Muscle layer of colon (tissue), 2 donors: ENCODE results near the gene LEMD3.
A peak's percentile ranks its signal among the peaks of the same experiment; 100 is the strongest.

Experiments
- H3K27ac ChIP-seq: one replicate; pipeline ENCODE4 v1.7.0; 2013; ENCODE audit warnings: low read depth, mild to moderate bottlenecking, low read length, moderate library complexity
- H3K27me3 ChIP-seq, 2 donors: one replicate each; pipeline ENCODE4 v1.7.0; 2013; ENCODE audit warnings: low read length in 2 of 2, mild to moderate bottlenecking in 2 of 2; ENCODE audit not compliant: insufficient read depth in 2 of 2, control insufficient read depth in 1 of 2
- H3K36me3 ChIP-seq: one replicate; pipeline ENCODE4 v1.7.0; 2013; ENCODE audit warnings: mild to moderate bottlenecking, low read length; ENCODE audit not compliant: insufficient read depth
- H3K4me1 ChIP-seq: one replicate; pipeline ENCODE4 v1.7.0; 2013; ENCODE audit warnings: mild to moderate bottlenecking, low read length; ENCODE audit not compliant: insufficient read depth
- H3K4me3 ChIP-seq, 2 donors: one replicate each; pipeline ENCODE4 v1.7.0; 2013; ENCODE audit warnings: low read length in 2 of 2, low read depth in 1 of 2, mild to moderate bottlenecking in 1 of 2, moderate library complexity in 1 of 2
- H3K9ac ChIP-seq: one replicate; pipeline ENCODE4 v1.7.0; 2013; ENCODE audit warnings: low read length
- H3K9me3 ChIP-seq: one replicate; pipeline ENCODE4 v1.7.0; 2013; ENCODE audit warnings: mild to moderate bottlenecking, low read length
- donor health status: abdominal sarcoma.
- donor health status: Adenocarcinoma of cecum.

The LEMD3 gene

GRCh38 chr12:65171073-65171472 is 1.7 kb downstream of the LEMD3 start:
- Histone ChIP-seq H3K27me3 (no peaks in the 10 kb centered on the region), H3K27ac (no peak overlapping the region), H3K9ac (no peak overlapping the region), H3K36me3 (peaks cover 4% of the 10 kb centered on the region), H3K9me3 (no peaks in the 10 kb centered on the region), H3K4me3 (peak overlapping the region; percentile 71 to 97), H3K4me1 (peaks cover 34% of the 10 kb centered on the region)

- Histone ChIP-seq H3K4me1 (peaks cover 34% of the 10 kb centered on the region), H3K27me3 (no peaks in the 10 kb centered on the region), H3K4me3 (peak overlapping the region in 1 of 2 donors; percentile 45), H3K27ac (no peak overlapping the region), H3K36me3 (peaks cover 4% of the 10 kb centered on the region), H3K9ac (no peak overlapping the region), H3K9me3 (no peaks in the 10 kb centered on the region)
Measured at GRCh38 chr12:65171870-65172269, 2.5 kb downstream of the LEMD3 start.

GRCh38 chr12:65175385-65175784 is 6.0 kb downstream of the LEMD3 start:
- Histone ChIP-seq H3K9ac (no peak overlapping the region), H3K9me3 (no peaks in the 10 kb centered on the region), H3K27ac (no peak overlapping the region), H3K4me1 (peaks cover 34% of the 10 kb centered on the region), H3K36me3 (peaks cover 4% of the 10 kb centered on the region), H3K4me3 (no peak overlapping the region), H3K27me3 (no peaks in the 10 kb centered on the region)

GRCh38 chr12:65182012-65182739 is 12.8 kb downstream of the LEMD3 start:
- Histone ChIP-seq H3K9me3 (no peaks in the 10 kb centered on the region), H3K4me3 (no peak overlapping the region), H3K9ac (no peak overlapping the region), H3K36me3 (no peaks in the 10 kb centered on the region), H3K4me1 (peaks cover 6% of the 10 kb centered on the region), H3K27ac (no peak overlapping the region), H3K27me3 (no peaks in the 10 kb centered on the region)

- Histone ChIP-seq H3K4me1 (peaks cover 17% of the 10 kb centered on the region), H3K27me3 (no peaks in the 10 kb centered on the region), H3K4me3 (no peak overlapping the region), H3K9ac (no peak overlapping the region), H3K36me3 (no peaks in the 10 kb centered on the region), H3K9me3 (no peaks in the 10 kb centered on the region), H3K27ac (no peak overlapping the region)
Measured at GRCh38 chr12:65184176-65184857, 14.9 kb downstream of the LEMD3 start.

GRCh38 chr12:65184858-65185229 is 15.5 kb downstream of the LEMD3 start:
- Histone ChIP-seq H3K4me1 (peaks cover 17% of the 10 kb centered on the region), H3K27ac (no peak overlapping the region), H3K36me3 (no peaks in the 10 kb centered on the region), H3K27me3 (no peaks in the 10 kb centered on the region), H3K9ac (no peak overlapping the region), H3K9me3 (no peaks in the 10 kb centered on the region), H3K4me3 (no peak overlapping the region)

GRCh38 chr12:65187665-65188064 is 18.3 kb downstream of the LEMD3 start:
- Histone ChIP-seq H3K36me3 (no peaks in the 10 kb centered on the region), H3K27ac (no peak overlapping the region), H3K9me3 (no peaks in the 10 kb centered on the region), H3K4me1 (peaks cover 17% of the 10 kb centered on the region), H3K4me3 (no peak overlapping the region), H3K9ac (no peak overlapping the region), H3K27me3 (no peaks in the 10 kb centered on the region)

GRCh38 chr12:65188179-65188701 is 18.9 kb downstream of the LEMD3 start:
- Histone ChIP-seq H3K27ac (no peak overlapping the region), H3K36me3 (no peaks in the 10 kb centered on the region), H3K27me3 (no peaks in the 10 kb centered on the region), H3K4me3 (no peak overlapping the region), H3K9ac (no peak overlapping the region), H3K4me1 (peaks cover 17% of the 10 kb centered on the region), H3K9me3 (no peaks in the 10 kb centered on the region)

- Histone ChIP-seq H3K4me3 (no peak overlapping the region), H3K9me3 (no peaks in the 10 kb centered on the region), H3K27ac (no peak overlapping the region), H3K27me3 (no peaks in the 10 kb centered on the region), H3K4me1 (peaks cover 17% of the 10 kb centered on the region), H3K9ac (no peak overlapping the region), H3K36me3 (no peaks in the 10 kb centered on the region)
Measured at GRCh38 chr12:65189028-65189718, 19.8 kb downstream of the LEMD3 start.

- H3K27ac ChIP-seq, result no peak overlapping the region
- H3K9me3 ChIP-seq, result no peaks in the 10 kb centered on the region
- no peak overlapping the region for H3K4me3 ChIP-seq
- no peak overlapping the region for H3K9ac ChIP-seq
- H3K4me1 ChIP-seq, result peaks cover 15% of the 10 kb centered on the region
- no peaks in the 10 kb centered on the region for H3K36me3 ChIP-seq
- no peaks in the 10 kb centered on the region for H3K27me3 ChIP-seq
Measured at GRCh38 chr12:65192963-65193516, 23.7 kb downstream of the LEMD3 start.

GRCh38 chr12:65194949-65195348 is 25.6 kb downstream of the LEMD3 start:
- H3K27me3 ChIP-seq, result no peaks in the 10 kb centered on the region
- no peak overlapping the region for H3K9ac ChIP-seq
- no peaks in the 10 kb centered on the region for H3K36me3 ChIP-seq
- no peak overlapping the region for H3K27ac ChIP-seq
- peaks cover 8% of the 10 kb centered on the region for H3K4me1 ChIP-seq
- no peaks in the 10 kb centered on the region for H3K9me3 ChIP-seq
- H3K4me3 ChIP-seq, result no peak overlapping the region
